GM18858 (cell line): Measurements from ENCODE around the gene RTKN2.
A peak's percentile ranks its signal among the peaks of the same experiment; 100 is the strongest.
"Not testable (repeated sequence)": the region's sequence is repeated elsewhere in the genome, so short reads cannot be mapped to it uniquely, and the experiment has no call there.

Experiments used
- ATAC-seq: cut with Tn5 transposase; IDR thresholded peaks from one replicate; pipeline ENCODE4 v1.9.1; 2021; ENCODE audit not compliant: unreplicated experiment

RTKN2 gene

GRCh38 chr10:62268399-62269114, at the start of gene RTKN2:
RTKN2 (minus strand) TSS chr10:62268844; CDS start chr10:62268610, 234 bp downstream.
- ATAC-seq: peak; percentile 50

GRCh38 chr10:62317257-62317656, 48.6 kb upstream of the RTKN2 start:
- ATAC-seq: no peak

- ATAC-seq: no peak
Measured at GRCh38 chr10:62309254-62309653, 40.6 kb upstream of the RTKN2 start.

- no peak for ATAC-seq
Measured at GRCh38 chr10:62308101-62308500, 39.5 kb upstream of the RTKN2 start.

GRCh38 chr10:62307635-62308034, 39.0 kb upstream of the RTKN2 start:
- no peak for ATAC-seq

- ATAC-seq: no peak
Measured at GRCh38 chr10:62306663-62307062, 38.0 kb upstream of the RTKN2 start.

GRCh38 chr10:62305813-62306212, 37.2 kb upstream of the RTKN2 start:
- no peak for ATAC-seq

GRCh38 chr10:62303922-62304321, 35.3 kb upstream of the RTKN2 start:
- no peak for ATAC-seq

GRCh38 chr10:62302760-62303159, 34.1 kb upstream of the RTKN2 start:
- no peak for ATAC-seq

GRCh38 chr10:62297857-62298256, 29.2 kb upstream of the RTKN2 start:
- no peak for ATAC-seq

GRCh38 chr10:62284221-62284620, 15.6 kb upstream of the RTKN2 start:
- no peak for ATAC-seq

- ATAC-seq: not testable (repeated sequence)
Measured at GRCh38 chr10:62281348-62281747, 12.7 kb upstream of the RTKN2 start.

- ATAC-seq: not testable (repeated sequence)
Measured at GRCh38 chr10:62280392-62280791, 11.7 kb upstream of the RTKN2 start.

- ATAC-seq: no peak
Measured at GRCh38 chr10:62278441-62278910, 9.8 kb upstream of the RTKN2 start.

- no peak for ATAC-seq
Measured at GRCh38 chr10:62277971-62278370, 9.3 kb upstream of the RTKN2 start.

- ATAC-seq: no peak
Measured at GRCh38 chr10:62270020-62270419, 1.4 kb upstream of the RTKN2 start.

- no peak for ATAC-seq
Measured at GRCh38 chr10:62268027-62268398, 631 bp downstream of the RTKN2 start.

GRCh38 chr10:62266611-62267010, 2.0 kb downstream of the RTKN2 start:
- no peak for ATAC-seq

- no peak for ATAC-seq
Measured at GRCh38 chr10:62266147-62266546, 2.5 kb downstream of the RTKN2 start.

GRCh38 chr10:62264702-62265436, 3.8 kb downstream of the RTKN2 start:
- ATAC-seq: no peak

GRCh38 chr10:62264126-62264525, 4.5 kb downstream of the RTKN2 start:
- no peak for ATAC-seq

GRCh38 chr10:62261666-62262065, 7.0 kb downstream of the RTKN2 start:
- ATAC-seq: no peak
